ENCODE data around the gene GREB1L. TPM values are rescaled to one million over a fixed set of nuclear protein-coding genes. Genes with fewer than 3 reads are reported as not detected.

GREB1L gene
- total RNA-seq, 1 donor from 2014 or later = 0.70 TPM

DNA sequence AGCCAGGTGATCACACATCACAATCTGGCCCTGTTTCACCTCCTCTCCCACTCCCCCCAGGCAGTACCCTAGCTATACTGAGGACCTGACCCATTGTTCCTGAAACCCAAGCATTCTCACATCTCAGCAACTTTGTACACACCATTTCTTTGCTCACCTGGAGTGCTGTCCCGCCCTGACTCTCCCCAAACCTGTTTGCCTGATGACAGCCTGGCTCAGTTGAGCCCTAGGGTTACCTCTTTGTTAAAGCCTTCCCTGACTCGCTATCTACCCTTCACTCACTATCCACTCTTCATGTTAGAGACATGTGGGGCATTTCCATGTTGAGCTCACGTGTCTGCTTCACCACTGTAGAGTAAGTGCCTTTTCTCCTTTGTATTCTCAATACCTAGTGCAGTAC lies 49.1 kb downstream of the GREB1L start:
- H3K27me3 Mint-ChIP-seq (ENCODE audit: unreplicated experiment) = peaks cover 11% of the 10 kb centered on the region
- no peaks in the 10 kb centered on the region for H3K36me3 Mint-ChIP-seq (ENCODE audit: unreplicated experiment)
- no peak overlapping the region for H3K4me3 Mint-ChIP-seq (ENCODE audit: unreplicated experiment)

DNA sequence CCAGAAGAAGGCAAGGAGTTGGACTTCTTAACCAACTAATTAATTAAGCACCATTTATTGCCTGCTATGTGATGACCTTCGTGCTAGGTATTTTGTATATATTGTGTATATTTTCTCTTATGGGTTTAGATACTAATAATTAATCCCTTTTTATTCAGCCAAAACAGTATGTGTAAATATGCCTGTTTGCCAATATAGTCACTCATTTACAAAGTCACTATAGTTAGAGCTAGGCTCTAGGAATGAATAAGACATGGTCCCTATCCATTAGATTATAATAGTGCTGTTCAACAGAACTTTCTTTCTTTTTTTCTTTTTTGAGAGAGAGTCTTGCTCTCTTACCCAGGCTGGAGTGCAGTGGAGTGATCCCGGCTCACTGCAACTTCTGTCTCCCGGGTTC lies 51.4 kb downstream of the GREB1L start:
- H3K36me3 Mint-ChIP-seq (ENCODE audit: unreplicated experiment) = no peaks in the 10 kb centered on the region
- H3K27ac Mint-ChIP-seq (ENCODE audit: unreplicated experiment) = no peak overlapping the region
- no peaks in the 10 kb centered on the region for H3K4me1 Mint-ChIP-seq (ENCODE audit: unreplicated experiment)
- DNase-seq (ENCODE audit: extremely low spot score, unreplicated experiment) = no peak
- no peak overlapping the region for H3K4me3 Mint-ChIP-seq (ENCODE audit: unreplicated experiment)
- H3K27me3 Mint-ChIP-seq (ENCODE audit: unreplicated experiment) = peaks cover 5% of the 10 kb centered on the region
- TF ChIP-seq, protein P1, sequence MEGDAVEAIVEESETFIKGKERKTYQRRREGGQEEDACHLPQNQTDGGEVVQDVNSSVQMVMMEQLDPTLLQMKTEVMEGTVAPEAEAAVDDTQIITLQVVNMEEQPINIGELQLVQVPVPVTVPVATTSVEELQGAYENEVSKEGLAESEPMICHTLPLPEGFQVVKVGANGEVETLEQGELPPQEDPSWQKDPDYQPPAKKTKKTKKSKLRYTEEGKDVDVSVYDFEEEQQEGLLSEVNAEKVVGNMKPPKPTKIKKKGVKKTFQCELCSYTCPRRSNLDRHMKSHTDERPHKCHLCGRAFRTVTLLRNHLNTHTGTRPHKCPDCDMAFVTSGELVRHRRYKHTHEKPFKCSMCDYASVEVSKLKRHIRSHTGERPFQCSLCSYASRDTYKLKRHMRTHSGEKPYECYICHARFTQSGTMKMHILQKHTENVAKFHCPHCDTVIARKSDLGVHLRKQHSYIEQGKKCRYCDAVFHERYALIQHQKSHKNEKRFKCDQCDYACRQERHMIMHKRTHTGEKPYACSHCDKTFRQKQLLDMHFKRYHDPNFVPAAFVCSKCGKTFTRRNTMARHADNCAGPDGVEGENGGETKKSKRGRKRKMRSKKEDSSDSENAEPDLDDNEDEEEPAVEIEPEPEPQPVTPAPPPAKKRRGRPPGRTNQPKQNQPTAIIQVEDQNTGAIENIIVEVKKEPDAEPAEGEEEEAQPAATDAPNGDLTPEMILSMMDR (IDR thresholded peaks at IDR 0.05) = no peak
- H3K9me3 Mint-ChIP-seq (ENCODE audit: unreplicated experiment) = no peaks in the 10 kb centered on the region

More for the DNA sequence above, 49.1 kb downstream of the GREB1L start:
- Mint-ChIP-seq H3K9me3 (ENCODE audit: unreplicated experiment) (no peaks in the 10 kb centered on the region), H3K27ac (ENCODE audit: unreplicated experiment) (no peak overlapping the region), H3K4me1 (ENCODE audit: unreplicated experiment) (peaks cover 7% of the 10 kb centered on the region)
- TF ChIP-seq, protein P1 (IDR thresholded peaks at IDR 0.05) = no peak
- no peak for DNase-seq (ENCODE audit: extremely low spot score, unreplicated experiment)

DNA sequence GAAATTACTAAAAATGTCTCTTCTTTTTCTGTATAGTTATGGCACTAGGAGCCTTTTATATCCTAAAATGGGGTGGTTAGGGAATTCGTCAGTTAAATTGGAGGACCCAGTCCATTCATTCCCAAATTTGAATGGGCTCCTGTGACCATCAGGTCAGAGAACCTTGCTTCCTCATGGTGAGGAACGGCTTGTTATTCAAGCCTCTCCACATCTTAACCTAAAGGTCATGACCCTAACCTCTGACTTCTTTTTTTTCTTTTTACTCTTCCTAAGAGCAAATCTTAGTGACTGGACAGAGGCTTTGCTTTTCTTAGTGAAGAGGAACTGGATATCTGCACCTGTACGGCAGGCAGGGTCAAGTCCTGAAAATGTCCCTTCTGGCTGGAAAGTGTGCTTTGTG lies 53.1 kb downstream of the GREB1L start:
- DNase-seq (ENCODE audit: extremely low spot score, unreplicated experiment) = no peak
- TF ChIP-seq, protein P1 (IDR thresholded peaks at IDR 0.05) = no peak
- no peak overlapping the region for H3K27ac Mint-ChIP-seq (ENCODE audit: unreplicated experiment)
- H3K27me3 Mint-ChIP-seq (ENCODE audit: unreplicated experiment) = peaks cover 7% of the 10 kb centered on the region
- H3K36me3 Mint-ChIP-seq (ENCODE audit: unreplicated experiment) = no peaks in the 10 kb centered on the region
- H3K9me3 Mint-ChIP-seq (ENCODE audit: unreplicated experiment) = no peaks in the 10 kb centered on the region
- no peak overlapping the region for H3K4me3 Mint-ChIP-seq (ENCODE audit: unreplicated experiment)
- no peaks in the 10 kb centered on the region for H3K4me1 Mint-ChIP-seq (ENCODE audit: unreplicated experiment)

GRCh38 chr18:21296045-21296444 lies 54.0 kb downstream of the GREB1L start:
- no peaks in the 10 kb centered on the region for H3K9me3 Mint-ChIP-seq (ENCODE audit: unreplicated experiment)
- no peak for DNase-seq (ENCODE audit: extremely low spot score, unreplicated experiment)
- no peak overlapping the region for H3K4me3 Mint-ChIP-seq (ENCODE audit: unreplicated experiment)
- H3K36me3 Mint-ChIP-seq (ENCODE audit: unreplicated experiment) = no peaks in the 10 kb centered on the region
- no peak overlapping the region for H3K27ac Mint-ChIP-seq (ENCODE audit: unreplicated experiment)
- TF ChIP-seq, protein P1 (IDR thresholded peaks at IDR 0.05) = no peak
- H3K4me1 Mint-ChIP-seq (ENCODE audit: unreplicated experiment) = no peaks in the 10 kb centered on the region
- H3K27me3 Mint-ChIP-seq (ENCODE audit: unreplicated experiment) = peaks cover 15% of the 10 kb centered on the region

DNA sequence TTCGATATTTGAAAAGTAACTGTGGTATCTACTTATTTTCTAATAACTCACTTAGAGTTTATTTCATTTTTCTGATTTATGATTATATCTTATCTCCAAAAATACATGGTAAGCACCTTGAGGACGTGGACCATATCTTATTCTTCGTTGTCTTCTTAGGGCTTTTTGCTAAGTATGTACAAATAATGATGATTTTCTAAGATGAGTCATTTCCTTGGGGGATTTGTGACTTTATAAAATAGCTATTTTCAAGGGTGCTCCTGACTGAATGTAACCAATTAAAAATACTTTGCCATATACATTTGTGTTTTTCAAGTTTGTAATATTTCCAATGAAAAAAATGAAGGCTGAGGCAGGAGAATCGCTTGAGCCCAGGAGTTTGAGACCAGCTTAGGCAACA lies 56.3 kb downstream of the GREB1L start:
- Mint-ChIP-seq H3K27me3 (ENCODE audit: unreplicated experiment) (peaks cover 20% of the 10 kb centered on the region), H3K4me1 (ENCODE audit: unreplicated experiment) (no peaks in the 10 kb centered on the region)

More for the DNA sequence above, 56.3 kb downstream of the GREB1L start:
- no peaks in the 10 kb centered on the region for H3K9me3 Mint-ChIP-seq (ENCODE audit: unreplicated experiment)
- H3K4me3 Mint-ChIP-seq (ENCODE audit: unreplicated experiment) = no peak overlapping the region
- H3K27ac Mint-ChIP-seq (ENCODE audit: unreplicated experiment) = no peak overlapping the region
- no peak for DNase-seq (ENCODE audit: extremely low spot score, unreplicated experiment)
- no peaks in the 10 kb centered on the region for H3K36me3 Mint-ChIP-seq (ENCODE audit: unreplicated experiment)
- TF ChIP-seq, protein P1 (IDR thresholded peaks at IDR 0.05) = no peak

All from osteocyte (in vitro differentiated cells).